T follicular helper cell (primary cell): Measurements from ENCODE around the gene HIVEP3.

Experiments
- DNase-seq: peaks from one replicate; pipeline ENCODE4 v3.0.0-alpha.2; 2020; ENCODE audit warnings: low read depth

Gene HIVEP3

DNA sequence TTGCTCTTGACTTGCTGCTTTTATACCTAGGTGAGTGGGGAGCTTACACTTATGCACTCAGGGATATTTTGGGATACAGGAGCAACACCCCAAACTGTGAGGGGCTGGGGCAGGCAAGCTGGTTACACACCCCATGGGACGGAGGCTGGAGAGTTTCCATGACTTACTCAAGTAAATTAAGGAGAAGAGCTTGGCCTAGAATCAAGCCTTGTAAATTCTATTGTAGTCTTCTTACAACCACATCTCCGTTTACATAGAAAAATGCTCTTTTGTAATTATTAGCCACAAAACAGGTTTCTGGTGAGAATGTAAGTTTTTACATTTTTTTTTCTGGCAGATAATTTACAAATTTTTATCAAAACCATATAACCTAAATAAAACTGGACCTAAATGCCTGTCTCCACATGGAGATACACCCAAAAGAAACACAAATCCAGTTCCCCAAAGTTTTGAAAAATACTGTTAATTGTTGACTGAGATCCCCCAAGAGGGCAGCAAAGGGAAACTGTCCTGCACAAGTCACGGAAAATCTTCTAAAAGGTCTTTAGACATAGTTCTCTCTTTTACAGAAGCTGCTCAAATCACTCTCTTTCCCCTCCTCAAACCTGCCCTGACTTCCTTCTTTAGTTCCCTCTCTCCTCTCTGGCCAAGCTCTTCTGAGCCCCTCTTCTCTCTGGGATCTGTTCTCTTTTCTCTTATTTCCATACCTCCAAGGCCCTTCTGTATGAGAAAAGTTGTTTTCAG lies 134.0 kb downstream of the HIVEP3 start:
- no peak for DNase-seq

DNA sequence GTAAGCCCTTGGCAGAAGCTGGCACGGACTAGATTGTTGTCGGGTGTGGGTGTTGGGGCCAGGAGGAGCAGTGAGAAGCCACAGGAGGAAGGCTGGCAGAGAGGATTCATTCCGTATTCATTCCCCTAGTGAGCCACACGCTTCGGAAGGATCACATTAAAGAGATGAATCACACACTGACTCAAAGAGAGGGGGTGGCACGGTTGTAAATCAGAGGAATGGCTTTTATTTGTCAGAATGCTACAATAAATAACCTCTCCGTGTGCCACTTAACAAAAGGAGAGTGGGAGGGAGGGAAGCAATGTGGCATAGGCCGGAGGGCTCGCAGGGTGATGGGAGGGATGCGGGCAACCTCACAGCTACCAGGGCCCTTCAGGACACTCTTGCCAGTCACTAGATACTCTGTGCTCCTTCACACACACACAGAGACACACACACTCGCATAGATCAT lies 135.5 kb downstream of the HIVEP3 start:
- no peak for DNase-seq

DNA sequence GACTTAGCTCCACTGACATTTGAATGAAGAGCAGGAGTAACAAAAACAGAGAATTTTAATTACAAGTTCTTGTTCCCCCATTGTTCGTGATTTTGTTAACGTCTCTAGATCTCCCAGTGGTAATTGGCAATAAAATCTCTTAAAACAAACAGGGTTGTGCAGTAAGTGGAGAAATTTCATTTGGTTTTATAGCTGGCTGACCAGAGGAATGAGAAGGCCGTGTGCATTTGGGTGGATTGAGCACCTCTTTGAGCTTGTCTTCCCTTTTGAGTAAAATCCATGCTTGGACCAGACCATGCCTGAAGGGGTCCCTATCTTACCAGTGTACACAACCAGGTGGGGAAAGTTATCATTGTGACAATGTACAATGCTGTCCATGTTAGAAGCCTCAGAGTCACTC lies 137.8 kb downstream of the HIVEP3 start:
- DNase-seq = no peak

DNA sequence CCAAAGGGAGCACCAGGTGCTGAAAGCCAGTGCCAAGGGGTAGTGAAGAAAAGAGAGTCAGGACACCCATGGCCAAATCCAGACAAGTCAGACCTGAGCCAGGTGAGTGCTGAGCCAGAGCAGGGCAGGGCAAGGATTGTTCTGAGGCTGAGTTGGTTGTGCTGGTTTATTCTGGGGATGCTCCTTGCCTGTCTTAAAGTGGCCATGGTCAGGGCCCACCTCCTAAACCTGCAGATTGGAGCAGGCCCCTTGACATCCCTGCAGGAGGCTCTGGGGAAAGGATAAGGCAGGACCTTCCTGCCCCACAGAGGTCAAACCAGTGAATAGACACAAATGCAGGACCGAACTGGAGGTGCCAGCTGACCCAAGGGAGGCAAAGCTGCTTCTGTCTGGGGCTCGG lies 138.4 kb downstream of the HIVEP3 start:
- DNase-seq = no peak

DNA sequence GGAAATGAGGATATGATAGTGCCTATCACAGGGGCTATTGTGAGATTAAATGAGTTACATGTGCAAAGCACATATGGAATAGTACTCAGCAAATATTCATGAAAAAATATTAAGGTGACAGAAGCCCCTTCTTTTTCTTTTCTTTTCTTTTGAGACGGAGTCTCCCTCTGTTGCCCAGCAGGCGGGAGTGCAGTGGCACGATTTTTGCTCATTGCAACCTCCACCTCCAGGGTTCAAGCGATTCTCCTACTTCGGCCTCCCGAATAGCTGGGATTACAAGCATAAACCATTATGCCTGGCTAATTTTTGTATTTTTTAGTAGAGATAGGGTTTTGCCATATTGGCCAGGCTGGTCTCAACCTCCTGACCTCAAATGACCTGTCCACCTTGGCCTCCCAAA lies 139.4 kb downstream of the HIVEP3 start:
- no peak for DNase-seq

DNA sequence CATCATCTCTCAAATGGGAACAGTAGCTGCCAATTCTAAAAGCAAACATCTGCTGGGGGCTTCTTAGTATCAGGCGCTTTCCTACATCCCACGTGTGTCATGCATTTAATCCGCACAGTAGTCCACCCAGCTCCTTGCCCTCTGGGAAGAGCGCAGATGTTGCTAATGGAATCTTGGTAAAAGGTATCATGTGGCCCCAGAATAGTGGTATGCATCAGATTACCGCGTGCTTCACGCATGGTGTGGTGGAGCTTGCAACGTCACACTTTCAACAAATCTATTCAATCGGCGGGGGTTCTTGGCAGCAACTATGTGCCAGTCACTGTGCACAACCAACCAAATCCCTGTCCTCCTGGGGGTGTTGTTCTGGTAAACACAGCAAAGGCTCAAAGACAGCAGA lies 141.0 kb downstream of the HIVEP3 start:
- no peak for DNase-seq

DNA sequence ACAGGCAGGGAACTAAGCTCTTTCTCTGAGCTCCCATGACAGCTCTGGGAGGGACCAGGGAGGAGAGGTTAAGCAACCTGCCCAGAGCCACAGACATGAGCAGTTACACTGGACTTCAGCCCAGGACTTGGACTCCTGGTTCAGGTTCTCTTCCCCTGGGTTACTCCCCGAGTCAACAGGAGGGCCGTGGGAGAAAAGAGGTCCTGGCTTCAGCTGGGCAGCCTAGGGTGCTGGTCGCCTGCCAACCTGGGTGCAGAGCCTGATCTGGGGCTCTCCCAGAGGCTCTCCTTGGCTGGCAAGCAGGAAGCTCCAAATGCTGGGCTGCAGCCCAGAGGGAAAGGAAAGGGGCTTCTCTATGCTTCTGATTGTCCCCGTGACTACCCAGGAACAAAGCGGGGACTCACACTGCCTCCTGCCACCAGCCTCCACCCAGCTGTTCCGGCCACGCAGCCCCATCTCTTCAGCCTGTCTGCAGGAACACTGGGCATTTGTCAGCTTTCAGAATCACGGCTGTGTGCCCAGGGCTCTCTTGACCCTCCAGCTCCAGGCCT lies 141.8 kb downstream of the HIVEP3 start:
- no peak for DNase-seq

DNA sequence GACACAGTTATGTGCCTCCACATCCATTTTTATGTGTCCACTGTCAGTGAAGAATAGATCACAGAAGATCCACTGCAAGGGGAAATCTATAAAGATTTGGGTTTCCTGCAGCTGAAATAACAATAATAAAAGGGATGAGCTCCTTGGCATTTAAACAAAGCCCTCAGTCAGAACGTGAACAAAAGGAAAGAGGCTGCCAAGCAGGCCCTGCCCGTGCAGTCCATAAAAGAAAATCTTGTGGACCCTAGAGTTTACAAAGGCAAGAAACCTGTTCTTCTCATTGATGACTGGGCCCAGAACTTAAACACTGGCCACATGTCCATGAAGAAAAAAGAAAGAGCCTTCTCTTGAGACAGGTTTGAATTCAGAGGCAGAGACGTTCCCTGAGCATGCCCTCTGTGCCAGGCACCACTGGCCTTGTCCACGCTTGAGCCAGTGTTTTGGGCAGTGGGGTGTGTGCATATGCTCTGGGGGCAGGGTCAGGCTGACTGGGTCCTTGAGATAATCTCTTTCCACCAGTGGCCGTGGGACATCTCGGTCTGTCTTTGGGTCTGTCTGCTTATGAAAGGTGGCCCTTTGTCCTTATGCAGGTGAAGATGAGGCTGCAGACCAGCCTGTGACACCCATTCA lies 142.7 kb downstream of the HIVEP3 start:
- DNase-seq = no peak

DNA sequence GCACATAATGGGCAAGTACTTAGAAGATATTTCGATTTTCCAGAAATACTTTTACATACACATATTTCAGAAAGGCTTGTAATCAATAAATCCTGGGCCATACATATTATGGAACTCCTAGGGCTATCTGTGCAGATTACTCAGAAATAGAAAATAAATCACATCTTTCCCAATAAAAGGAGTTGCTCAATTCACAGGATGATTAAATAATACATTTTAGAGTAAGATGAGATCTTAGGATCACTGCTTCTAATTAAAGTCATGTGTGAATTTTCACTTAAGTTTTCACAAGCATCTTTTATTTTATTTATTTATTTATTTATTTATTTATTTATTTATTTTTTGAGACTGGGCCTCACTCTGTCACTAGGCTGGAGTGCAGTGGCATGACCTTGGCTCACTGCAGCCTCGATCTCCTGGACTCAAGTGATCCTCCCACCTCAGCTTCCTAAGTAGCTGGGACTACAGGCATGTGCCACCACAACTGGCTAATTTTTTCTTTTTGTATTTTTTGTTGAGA lies 144.2 kb downstream of the HIVEP3 start:
- no peak for DNase-seq

DNA sequence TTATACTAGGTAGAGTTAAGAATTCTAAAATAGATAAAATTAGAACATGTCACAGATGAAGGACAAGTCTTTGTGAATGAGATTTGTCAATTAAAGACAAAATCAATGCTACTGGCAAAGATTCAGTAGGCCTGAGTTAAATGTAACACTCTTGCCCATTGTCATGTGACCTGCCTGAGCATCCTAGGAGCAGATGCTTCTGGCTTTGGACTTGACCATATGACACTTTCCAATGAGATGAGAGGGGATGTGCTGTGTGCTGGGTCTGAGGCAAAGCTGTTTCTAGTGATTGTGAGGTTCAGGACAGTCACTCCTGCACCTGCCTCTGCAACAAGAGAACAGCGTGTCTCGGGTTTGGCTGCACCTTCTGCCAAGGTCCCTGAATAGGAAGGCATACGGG lies 144.9 kb downstream of the HIVEP3 start:
- no peak for DNase-seq

DNA sequence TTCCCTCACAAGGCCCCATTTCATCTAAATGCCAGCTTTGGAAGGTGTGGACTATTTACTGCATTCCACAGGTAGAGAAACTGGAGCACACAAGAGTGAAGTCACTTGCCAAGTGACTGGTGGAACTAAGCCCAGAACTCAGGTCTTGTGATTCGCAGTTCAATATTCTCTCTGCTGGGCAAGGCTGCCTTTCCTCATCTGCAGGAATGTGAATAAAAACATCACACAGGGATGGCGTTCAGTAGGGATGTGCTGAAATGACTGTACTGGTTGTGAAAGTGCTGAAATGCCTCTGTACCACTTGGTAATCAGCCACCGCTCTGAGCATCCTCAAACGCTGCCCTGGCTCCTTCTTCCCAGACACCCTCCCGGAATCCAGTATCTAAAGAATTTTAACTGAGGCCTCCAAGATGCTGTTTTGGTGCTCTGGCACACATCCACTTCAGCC lies 145.6 kb downstream of the HIVEP3 start:
- no peak for DNase-seq

DNA sequence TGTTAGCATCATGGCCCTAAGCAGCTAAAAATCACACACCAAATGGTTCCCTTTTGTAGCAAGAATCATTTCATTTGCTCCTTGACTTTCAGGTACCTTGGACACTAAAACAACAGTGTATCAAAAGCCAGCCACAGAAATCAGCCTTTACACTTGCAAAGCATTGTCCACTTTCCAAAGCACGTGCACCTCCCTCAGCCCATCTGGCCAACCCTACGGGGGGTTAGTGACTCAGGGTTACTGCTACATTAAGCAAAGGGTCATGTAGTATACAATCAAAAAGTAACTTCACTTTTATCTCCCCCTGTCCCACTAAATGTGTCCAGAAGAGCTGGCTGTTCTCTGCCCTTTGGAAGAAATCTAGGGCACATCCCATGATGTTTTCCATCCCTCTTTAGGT lies 149.7 kb downstream of the HIVEP3 start:
- no peak for DNase-seq

DNA sequence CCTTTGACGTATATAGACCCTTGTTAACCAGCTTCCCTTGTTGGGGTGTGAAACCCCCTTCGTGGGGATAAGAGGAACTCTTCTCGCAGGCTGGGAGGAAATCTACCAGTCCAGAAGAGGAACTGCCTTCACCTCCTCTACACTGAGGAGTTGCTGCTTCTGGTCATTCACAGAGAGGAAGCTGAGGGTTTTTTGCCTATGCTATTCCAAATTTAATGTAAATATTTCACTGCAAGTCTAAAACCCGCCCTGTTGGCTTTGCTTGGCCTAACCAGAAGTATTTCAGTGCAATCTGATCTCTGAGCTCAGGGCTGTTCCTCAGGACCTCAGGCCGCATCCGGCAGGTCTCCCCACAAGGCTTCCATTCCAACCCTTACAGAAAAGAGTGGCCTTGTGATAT lies 150.1 kb downstream of the HIVEP3 start:
- no peak for DNase-seq

DNA sequence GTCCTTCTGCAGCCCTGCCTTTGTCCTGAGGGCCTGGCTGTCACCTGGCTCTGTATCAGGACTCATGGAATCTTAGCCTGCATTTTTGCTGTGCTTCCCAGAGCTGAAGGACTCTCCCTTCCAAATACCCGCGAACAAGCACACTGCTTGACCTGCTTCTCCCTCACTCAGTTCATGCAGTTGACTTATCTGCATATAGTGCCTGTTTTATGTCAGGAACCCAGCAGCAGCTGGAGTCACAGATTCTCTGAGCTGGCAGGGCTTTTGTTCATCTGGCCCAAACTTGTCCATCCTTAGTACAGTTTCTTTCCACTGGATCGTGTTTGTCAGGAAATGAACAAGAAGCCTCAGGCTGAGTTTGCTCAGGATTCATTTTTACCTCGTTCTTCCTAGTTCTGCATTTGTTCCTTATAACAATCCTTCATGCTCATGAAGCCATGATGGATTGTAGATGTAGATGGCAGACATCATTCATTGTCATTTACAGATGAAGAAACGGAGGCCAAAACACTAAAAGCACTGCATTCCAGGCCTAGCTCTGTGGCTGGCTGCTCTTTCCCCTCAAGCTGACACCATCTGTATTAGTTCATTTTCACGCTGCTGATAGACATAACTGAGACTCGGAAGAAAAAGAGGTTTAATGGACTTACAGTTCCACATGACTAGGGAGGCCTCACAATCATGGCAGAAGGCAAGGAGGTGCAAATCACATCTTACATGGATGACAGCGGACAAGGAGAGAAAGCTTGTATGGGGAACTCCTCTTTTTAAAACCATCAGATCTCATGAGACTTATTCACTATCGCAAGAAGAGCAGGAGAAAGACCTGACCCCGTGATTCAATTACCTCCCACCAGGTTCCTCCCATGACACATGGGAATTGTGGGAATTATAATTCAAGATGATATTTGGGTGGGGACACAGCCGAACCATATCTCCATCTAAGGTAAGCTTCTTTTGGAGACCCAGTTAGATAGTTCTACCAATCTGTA lies 150.9 kb downstream of the HIVEP3 start:
- no peak for DNase-seq

DNA sequence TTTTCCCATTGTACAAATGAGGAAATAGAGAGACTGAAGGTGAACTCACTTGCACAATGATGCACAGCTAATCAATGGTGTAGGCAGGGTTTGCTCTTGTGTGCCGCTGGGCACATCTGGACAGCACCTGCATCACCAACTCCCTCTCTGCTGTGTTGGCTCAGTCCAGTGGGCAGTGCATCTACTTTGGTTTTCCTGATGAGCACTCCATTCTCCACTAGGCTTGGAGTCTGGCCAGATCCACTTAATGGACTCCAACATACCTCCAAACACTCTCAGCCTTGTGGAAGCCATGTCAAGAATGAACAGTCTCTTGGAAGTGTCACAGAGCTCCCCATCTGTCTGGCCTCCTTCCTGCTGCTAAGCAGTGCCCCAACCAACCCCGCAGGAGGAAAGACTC lies 152.2 kb downstream of the HIVEP3 start:
- no peak for DNase-seq

DNA sequence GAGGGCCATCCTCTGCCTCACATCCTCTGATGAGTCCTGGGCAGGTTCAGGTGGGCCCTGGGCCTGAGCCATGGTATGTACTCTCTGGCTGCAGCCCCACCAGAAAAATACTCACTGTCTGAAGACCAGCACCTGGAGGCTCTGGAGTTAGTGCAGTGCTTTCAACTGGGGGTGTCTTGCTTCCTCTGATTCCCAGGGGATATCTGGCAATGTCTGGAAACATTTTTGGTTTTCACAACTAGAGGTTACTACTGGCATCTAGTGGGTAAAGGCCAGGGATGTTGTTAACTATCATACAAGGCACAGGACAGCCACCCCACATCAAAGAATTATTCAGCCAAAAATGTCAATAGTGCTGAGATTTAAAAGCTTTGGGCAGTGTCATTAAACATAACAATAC lies 152.7 kb downstream of the HIVEP3 start:
- DNase-seq = no peak

DNA sequence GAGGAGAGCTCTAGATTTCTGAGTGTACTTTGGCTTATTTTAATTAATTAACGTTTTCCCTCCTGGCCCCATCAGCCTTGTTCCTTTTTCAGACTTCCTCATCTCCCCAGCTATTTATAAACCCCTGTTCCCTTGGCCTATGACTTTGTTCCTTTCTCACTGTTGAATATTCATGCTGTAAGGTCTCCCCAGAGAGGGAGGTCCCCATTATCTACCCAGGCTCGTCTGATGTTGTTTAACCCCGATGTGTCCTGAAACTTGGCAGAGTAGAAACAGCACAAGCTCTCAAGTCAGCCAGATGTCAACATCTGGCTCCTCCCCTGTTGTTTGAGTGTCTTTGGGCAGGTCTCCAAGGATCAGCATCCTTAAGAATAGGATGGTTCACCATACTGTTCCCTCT lies 153.6 kb downstream of the HIVEP3 start:
- no peak for DNase-seq

DNA sequence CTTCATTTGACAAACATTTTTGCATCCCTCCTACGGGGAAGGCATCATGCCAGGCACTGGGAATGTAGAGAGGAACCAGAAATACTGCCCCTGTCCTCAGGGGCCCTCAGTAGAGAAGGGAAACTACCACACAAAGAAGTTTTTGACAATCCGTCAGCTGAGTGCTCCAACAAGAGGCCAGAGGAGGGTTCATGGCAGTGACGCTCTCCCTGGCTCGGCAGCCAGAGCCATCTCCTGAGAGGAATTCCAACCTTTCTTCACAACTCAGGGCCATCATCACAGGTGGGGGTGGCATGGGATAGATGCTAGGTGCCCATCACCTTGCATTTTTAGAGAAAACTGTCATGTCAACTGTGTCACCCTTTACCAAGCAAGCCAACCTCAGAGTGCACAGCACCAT lies 154.1 kb downstream of the HIVEP3 start:
- DNase-seq = no peak

DNA sequence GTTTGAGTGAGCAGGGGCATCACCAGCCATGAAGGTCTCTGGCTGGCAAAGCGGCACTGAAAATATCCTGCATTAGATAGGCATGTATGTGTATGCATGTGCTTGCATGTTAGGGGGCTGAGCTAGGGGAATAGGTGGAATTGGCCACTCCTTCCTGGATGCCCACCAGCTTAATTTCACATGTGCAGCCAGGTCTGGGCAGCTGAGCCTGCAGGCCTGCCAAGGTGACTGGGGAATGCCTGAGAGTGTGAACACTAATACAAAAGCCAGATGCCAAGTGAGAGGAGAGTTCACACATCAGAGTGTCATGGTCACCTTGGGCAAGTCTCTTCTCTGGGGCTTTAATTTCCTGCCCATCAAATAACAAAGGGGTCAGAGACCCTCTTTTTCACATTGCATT lies 155.9 kb downstream of the HIVEP3 start:
- no peak for DNase-seq

DNA sequence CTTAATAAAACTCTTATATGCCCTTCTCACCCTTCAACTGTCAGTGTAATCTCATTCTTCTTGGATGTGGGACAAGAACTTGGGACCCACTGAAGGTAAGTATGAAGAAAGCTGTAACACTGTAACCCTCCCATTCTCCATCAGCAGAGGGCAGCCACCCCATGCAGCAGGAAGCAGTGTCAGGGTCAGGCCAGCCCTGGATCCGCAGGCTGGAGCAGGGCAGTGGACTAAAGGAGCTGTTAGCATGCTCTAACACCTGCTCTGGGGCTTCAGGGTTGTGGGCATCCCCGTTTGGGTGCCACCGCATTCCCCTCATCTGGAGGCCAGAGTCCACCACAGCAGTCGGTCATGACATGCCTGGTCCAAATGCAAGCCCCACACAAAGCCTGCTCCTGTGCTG lies 156.5 kb downstream of the HIVEP3 start:
- no peak for DNase-seq

DNA sequence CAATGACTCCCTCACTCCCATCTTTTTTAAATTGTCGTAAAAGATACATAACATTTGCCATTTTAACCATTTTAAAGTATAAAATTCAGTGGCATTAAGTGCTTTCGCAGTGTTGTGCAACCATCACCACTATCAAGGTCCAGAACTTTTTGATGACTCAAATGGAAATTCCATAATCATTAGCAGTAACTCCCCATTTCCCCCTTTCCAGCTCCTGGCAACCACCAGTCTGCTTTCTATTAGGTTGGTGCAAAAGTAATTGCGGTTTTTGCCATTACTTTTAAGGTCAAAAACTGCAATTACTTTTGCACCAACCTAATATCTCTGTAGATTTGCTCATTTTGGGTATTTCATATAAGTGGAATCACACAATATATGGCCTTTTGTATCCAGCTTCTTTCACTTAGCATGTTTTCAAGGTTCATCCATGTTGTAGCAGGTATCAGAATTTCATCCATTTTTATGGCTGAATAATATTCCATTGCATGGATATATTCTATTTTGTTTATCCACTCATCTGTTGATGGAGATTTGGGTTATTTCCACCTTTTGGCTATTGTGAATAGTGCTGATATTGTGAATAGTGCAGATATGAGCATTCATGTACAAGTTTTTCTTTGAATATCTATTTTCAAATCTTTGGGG lies 159.7 kb downstream of the HIVEP3 start:
- no peak for DNase-seq

DNA sequence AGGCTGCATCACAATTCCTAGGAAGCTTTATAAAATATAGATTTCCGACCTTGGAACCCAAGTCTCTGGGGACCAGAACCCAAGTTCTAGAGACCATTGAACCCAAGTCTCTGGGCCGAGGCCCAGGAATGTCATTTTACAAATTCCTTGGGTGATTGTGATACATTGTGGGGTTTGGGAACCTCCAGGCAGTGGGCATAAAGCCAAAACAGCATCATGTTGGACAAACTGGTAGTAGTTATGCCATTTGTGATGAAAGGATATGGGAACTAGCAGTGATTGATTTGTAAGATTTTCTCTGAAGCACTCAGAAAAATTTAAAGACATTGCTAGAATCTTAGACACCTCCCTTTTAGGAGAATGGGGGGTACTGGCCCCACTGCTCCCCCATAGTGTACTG lies 160.2 kb downstream of the HIVEP3 start:
- no peak for DNase-seq
